GM06990 (cell line): ENCODE measurements around the gene MN1.
A peak's percentile ranks its signal among the peaks of the same experiment; 100 is the strongest.

Source experiments
- DNase-seq: peaks from one replicate; pipeline ENCODE4 v3.0.0-alpha.2; 2011; ENCODE audit not compliant: insufficient read length; ENCODE audit errors: extremely low read depth
- H3K27me3 ChIP-seq: replicated peaks from 2 replicates; pipeline ENCODE4 v1.6.0; 2011; ENCODE audit warnings: low read length; ENCODE audit not compliant: control insufficient read depth, insufficient read depth
- H3K36me3 ChIP-seq: 2 replicates; pipeline ENCODE4 v1.5.1; 2011; ENCODE audit warnings: low read length; ENCODE audit not compliant: control insufficient read depth, insufficient read depth
- H3K4me3 ChIP-seq: replicated peaks from 2 replicates; pipeline ENCODE4 v1.5.1; 2011; ENCODE audit warnings: low read depth, mild to moderate bottlenecking, control low read depth, low read length
- TF ChIP-seq, protein P1 (sequence below): IDR thresholded peaks from 2 replicates; pipeline ENCODE4 v1.5.1; 2011; ENCODE audit warnings: low read length, control low read depth, mild to moderate bottlenecking, inconsistent platforms; ENCODE audit not compliant: insufficient read depth, poor library complexity, severe bottlenecking

The MN1 gene

DNA sequence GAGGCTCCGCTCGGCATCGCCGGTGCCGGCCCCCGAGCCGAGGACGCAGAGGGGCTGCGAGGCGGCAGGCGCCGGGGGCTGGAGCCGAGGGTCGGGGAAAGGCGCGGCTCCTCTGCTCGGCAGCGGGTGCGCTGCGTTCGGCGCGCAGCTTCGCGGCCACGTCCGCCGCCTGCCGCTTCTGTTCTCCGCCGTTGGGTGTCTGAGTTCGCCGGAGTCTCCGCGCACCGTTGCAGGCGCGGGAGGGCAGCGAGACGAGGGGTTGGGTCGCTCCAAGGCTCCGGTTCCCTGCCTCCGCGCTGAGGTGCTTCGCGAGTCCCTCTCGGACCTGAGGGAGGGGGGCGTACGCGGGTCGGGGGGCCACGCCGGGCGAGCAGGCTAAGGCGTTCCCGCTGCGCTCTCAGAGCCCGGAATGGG, 347 bp downstream of the MN1 start:
- Histone ChIP-seq H3K4me3 (peak overlapping the region; percentile 55), H3K27me3 (no peaks in the 10 kb centered on the region; the same call in 1 of the 2 replicates), H3K36me3 (no peaks in the 10 kb centered on the region)
- no peak for DNase-seq
- TF ChIP-seq, protein P1, sequence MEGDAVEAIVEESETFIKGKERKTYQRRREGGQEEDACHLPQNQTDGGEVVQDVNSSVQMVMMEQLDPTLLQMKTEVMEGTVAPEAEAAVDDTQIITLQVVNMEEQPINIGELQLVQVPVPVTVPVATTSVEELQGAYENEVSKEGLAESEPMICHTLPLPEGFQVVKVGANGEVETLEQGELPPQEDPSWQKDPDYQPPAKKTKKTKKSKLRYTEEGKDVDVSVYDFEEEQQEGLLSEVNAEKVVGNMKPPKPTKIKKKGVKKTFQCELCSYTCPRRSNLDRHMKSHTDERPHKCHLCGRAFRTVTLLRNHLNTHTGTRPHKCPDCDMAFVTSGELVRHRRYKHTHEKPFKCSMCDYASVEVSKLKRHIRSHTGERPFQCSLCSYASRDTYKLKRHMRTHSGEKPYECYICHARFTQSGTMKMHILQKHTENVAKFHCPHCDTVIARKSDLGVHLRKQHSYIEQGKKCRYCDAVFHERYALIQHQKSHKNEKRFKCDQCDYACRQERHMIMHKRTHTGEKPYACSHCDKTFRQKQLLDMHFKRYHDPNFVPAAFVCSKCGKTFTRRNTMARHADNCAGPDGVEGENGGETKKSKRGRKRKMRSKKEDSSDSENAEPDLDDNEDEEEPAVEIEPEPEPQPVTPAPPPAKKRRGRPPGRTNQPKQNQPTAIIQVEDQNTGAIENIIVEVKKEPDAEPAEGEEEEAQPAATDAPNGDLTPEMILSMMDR: no peak

DNA sequence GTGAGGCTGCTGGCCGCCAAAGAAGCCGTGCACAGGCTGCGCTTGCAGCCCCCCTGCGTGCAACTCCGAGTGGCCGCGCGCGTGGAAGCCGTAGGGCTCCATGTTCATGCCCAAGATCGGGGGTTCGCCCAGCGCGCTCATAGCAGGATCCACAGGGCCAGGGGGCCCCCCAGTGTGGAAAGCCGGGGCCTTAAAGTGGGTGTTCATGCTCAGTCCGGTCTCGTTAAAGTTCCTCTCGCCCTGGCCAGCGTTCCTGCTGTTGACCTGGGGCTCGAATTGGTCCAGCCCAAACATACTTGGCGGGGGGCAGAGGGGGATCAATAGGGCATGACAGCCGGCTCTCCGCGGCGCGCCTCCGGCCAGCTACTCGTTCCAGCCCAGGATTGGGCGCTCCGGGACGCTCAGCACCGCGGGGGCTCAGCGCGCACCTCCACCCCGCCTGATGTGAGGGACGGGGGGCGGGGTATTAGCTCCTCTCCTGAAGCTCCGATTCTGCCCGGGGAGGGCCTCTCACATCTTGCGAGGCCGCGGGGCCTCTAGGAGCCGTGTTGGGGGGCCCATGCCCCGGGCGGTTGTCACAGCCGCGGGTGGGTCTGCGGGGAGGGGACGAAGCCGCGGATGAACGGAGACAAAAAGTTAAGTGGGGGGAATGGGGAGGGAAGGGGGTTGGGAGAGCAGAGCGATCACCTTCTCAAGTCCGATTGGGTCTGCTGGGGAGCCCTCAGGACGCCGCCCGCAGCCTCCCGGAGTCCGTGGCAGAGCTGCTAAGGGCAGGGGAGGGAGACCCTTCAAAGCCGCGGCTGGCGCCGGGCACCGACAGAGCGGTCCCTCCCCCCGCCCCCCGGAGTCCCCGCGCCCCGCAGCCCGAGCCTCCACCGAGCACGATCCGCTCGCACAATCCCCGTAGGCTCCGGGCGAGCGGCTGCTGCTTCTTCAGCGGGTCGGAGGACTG, 1.0 kb downstream of the MN1 start:
- no peak for DNase-seq
- no peaks in the 10 kb centered on the region; the same call in 1 of the 2 replicates for H3K27me3 ChIP-seq
- peak overlapping the region; percentile 55; the same call in 1 of the 2 replicates for H3K4me3 ChIP-seq
- TF ChIP-seq, protein P1: no peak
- H3K36me3 ChIP-seq: no peaks in the 10 kb centered on the region

DNA sequence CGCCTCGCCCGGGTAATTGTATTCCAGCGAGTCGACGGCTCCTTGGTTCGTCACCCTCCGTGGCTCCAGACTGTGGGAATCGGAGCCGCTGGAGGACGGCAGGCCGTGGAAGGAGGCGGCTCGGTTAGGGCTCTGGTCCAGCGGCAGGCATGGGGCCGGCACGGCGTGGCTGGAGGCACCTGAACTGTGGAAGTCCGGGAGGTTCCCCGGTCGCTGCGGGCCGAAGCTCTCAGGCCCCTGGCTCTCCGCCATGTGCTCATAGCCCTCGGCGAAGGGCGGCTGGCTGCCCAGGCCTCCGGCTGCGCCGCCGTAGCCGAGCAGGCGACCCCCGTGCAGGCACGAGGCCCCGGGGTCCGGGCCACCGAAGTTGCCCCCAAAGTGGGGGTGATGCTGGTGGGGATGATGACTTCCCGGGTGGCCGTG, 1.7 kb downstream of the MN1 start:
- TF ChIP-seq, protein P1: no peak
- H3K36me3 ChIP-seq: no peaks in the 10 kb centered on the region
- H3K4me3 ChIP-seq: no peak overlapping the region
- no peak for DNase-seq
- no peaks in the 10 kb centered on the region; the same call in 1 of the 2 replicates for H3K27me3 ChIP-seq

DNA sequence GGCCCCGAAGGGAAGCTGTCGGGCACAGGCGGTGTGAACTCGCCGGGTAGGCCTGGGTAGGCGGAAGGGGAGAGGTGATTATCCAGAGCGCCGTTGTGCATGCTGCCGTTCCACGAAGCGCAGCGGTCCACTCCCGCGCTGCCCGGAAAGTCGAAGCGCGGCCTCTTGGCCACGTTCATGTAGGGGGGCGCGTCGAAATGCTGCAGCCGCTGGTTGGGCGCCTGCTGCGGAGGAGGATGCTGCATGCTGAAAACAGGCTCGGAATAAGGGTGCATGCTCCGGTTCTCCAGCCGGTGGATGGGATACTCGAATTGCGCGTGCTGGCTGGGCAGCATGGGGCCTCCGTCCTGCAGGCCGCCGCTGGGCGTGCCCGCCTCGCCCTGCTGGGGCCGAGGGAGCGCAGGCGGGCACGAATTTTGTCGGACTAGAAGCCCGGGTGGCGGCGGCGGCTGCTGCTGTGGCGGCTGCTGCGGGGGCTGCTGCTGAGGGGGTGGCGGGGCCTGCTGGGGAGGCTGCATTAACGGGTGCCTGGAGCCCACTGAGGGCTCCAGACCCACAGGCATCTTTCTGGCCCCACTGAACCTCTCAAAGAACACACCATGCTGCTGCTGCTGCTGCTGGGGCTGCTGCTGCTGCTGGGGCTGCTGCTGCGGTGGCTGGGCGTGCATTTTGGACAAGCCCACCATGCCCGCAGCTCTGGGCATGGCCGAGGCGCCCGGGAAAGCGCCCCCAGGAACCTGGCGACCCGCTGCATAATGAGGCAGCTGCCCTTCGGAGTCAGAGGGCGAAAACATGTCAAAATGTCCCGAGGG, 2.3 kb downstream of the MN1 start:
- H3K27me3 ChIP-seq: no peaks in the 10 kb centered on the region; the same call in 1 of the 2 replicates

DNA sequence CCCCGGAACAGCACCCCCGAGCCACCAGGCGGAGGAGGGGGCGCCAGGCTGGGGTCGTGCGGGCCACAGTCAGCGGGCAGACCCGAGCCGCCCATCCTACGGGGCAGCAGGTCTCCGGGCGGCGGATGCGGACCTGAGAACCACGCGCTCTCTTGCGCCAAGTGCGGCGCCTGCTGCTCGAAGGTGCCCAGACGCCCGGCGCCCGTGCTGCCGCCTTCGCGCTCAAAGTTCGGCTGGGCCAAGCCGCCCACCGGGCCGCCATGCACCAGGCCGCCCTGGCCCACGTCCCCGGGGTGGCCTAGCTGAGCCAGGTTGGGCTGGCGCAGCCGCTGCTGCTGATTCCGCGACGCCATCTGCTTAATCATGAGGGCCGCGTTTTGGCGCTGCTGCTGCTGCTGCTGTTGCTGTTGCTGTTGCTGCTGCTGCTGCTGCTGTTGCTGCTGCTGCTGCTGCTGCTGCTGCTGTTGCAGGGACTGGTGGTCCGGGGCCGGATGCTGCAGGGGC, 3.0 kb downstream of the MN1 start:
- H3K27me3 ChIP-seq: no peaks in the 10 kb centered on the region; the same call in 1 of the 2 replicates
- no peaks in the 10 kb centered on the region for H3K36me3 ChIP-seq
- no peak overlapping the region for H3K4me3 ChIP-seq
- TF ChIP-seq, protein P1: no peak
- no peak for DNase-seq

More for the DNA sequence above, 2.3 kb downstream of the MN1 start:
- H3K36me3 ChIP-seq: no peaks in the 10 kb centered on the region
- DNase-seq: no peak
- H3K4me3 ChIP-seq: no peak overlapping the region
- TF ChIP-seq, protein P1: no peak
